LHCN-M2 (cell line): ENCODE results near the gene TNNT3. TPM values are rescaled to one million over a fixed set of nuclear protein-coding genes. Genes with fewer than 3 reads are reported as not detected.
A peak's percentile ranks its signal among the peaks of the same experiment; 100 is the strongest.
"Not testable (repeated sequence)": the region's sequence is repeated elsewhere in the genome, so short reads cannot be mapped to it uniquely, and the experiment has no call there.

Experiments
- DNase-seq: peaks from one replicate; pipeline ENCODE4 v3.0.0-alpha.2; 2012; ENCODE audit warnings: low read depth
- total RNA-seq: library from RNA; depleted of rRNA; stranded (reverse); fragments of >200 nt; gene quantifications from 2 replicates; pipeline ENCODE4 v1.2.3, GENCODE V29; 2014

Gene TNNT3
- total RNA-seq, 1 experiment from 2014 or later = 1.9 TPM

GRCh38 chr11:1881442-1882264, 37.9 kb upstream of the TNNT3 start:
- no peak for DNase-seq

- DNase-seq = peak; percentile 47
Observed at GRCh38 chr11:1882265-1883238, 37.0 kb upstream of the TNNT3 start.

DNA sequence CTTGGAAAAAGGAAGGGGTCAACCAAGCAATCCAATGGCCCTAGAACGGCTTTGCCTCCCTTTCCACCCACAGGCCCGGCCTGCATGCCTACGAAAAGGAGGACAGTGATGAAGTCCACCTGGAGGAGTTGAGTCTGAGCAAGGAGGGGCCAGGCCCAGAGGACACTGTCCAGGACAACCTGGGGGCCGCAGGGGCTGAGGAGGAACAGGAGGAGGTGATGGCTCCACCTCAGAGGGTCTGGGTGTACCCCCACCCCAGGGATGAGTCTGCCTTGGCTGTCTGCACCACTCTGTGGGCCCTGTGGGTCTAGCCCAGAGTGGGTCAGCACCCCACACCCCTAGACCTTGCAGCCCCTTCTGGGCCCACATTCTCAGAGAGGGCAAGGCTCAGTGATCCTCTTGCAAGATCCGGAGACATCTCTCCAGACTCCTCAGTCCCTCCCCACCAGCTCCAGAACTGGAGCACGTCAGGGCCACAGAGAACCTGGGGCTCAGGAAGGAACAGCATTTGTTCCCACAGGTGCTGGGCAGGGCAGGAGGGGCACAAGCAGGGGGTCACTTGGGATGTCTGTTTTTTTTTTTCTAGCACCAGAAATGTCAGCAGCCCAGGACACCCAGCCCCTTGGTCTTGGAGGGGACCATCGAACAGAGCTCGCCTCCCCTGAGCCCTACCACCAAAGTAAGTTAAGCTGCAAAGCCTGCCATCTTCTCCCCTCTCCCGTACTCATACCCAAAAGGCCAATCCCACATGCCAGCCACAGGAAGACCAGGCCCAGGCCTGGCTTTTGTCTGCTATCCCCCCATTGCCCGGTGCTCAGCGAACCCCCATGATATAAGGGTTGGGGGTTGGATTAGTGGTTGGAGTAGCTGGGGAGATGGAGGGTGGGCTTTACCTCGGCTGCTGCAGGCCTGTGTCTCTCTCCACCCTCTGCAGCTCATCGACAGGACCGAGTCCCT, 35.9 kb upstream of the TNNT3 start:
- DNase-seq = no peak

GRCh38 chr11:1884303-1884700, 35.2 kb upstream of the TNNT3 start:
- no peak for DNase-seq

DNA sequence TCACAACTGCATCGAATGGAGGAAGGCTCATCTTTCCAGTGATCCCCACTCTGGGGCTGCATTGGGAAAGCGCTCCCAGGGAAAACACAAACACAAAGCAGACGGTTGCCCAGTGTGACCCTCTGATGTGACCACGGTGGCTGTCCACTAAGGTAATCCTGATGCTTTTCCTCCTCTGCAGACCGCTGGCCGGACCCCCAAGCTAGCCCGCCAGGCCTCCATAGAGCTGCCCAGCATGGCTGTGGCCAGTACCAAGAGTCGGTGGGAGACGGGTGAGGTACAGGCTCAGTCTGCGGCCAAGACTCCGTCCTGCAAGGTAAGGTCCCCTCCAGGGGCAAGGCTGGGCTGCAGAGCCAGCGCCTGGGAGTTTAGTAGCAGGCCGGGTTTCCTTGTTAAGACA, 33.0 kb upstream of the TNNT3 start:
- not testable (repeated sequence) for DNase-seq

DNA sequence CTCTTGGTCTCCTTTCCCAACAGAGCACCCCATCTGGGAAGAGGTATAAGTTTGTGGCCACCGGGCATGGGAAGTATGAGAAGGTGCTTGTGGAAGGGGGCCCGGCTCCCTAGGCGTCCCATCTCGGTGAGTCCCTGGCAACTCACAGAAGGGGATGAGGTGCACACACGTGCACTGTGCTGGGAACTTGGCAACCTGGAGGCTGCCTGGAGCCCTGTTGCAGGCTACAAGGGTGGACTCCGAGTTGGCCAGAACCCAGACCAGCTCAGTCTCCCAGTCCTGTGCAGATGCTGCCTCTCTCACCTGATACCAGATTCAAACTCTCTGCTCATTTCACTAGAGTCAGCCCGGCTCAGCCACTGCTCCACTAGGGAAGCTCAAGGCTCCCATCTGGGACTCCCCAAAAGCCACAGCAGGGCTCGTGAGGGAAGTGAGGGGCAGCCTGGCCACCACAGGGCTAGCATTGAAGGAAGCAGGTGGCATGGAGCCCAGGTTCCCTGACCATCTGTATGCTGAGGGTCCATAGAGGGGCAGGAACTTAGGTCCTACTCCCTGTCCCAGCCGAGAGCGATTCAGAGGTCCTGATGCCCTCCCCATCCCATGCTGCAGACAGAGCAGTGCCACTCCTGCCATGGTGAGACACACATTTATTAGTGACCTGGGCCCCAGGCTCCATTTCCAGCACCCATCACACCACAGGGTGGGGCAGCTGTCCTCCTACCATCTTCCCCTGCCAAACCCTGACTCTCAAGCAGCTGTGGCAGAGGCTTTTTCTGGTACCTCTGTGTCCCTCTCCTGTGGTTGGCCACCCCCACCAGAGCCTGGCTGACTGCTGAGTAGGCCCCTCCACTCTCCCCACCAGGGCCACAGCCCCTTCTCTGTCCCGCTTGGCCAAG, 31.8 kb upstream of the TNNT3 start:
- DNase-seq = no peak

DNA sequence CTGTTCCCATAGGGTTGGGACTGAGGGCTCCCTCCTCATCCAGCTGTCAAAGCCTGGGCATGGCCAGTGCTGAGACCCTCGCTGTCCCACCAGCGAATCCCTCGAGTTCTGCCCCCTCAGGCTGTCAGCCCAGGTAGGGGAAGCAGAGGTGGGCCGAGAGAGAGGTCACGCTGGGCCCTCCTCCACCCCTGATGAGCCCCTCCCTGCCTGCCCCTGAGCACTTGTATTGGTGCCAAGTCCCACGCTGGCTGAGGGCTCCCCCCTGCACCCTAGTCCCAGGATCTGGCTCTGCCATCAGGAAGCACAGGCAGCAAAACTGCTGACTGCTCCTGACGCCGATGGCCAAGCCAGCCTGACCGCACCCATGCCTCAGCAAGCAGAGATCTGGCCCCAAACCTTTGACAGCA, 31.2 kb upstream of the TNNT3 start:
- no peak for DNase-seq

- DNase-seq = no peak
Observed at GRCh38 chr11:1888811-1889210, 30.7 kb upstream of the TNNT3 start.

DNA sequence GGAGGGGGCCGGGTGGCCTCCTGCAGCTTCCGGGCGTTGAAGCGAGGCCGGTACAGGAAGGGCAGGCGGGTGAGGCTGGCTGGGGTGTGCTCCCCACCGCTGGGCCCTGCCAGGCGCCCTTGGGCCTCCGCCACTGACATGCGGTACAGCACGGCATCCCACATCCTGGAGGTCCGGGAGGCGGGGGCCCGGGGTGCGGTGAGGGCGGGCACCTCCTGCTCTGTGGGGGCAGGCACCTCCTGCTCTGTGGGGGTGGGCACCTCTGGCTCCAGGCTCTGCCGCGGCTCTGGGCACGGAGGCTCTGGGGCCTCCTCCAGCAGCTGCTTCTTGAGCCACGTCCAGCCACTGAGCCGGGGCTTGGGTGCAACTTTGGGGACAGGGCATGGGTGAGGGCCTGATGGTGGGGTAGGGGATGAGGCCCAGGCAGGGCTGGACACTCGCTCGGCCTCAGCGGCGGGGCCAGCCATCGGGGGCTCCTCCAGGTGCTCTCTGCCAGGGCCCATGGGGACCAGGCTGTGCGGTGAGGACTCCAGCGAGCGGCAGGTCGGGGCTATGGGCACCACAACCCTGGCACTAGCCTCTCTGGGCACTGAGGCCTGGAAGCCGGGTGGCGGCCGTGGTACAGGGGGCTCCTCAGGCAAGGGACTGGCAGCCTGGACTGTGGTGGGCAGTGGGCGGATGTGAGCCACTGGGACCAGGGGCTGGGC, 30.1 kb upstream of the TNNT3 start:
- DNase-seq = no peak

DNA sequence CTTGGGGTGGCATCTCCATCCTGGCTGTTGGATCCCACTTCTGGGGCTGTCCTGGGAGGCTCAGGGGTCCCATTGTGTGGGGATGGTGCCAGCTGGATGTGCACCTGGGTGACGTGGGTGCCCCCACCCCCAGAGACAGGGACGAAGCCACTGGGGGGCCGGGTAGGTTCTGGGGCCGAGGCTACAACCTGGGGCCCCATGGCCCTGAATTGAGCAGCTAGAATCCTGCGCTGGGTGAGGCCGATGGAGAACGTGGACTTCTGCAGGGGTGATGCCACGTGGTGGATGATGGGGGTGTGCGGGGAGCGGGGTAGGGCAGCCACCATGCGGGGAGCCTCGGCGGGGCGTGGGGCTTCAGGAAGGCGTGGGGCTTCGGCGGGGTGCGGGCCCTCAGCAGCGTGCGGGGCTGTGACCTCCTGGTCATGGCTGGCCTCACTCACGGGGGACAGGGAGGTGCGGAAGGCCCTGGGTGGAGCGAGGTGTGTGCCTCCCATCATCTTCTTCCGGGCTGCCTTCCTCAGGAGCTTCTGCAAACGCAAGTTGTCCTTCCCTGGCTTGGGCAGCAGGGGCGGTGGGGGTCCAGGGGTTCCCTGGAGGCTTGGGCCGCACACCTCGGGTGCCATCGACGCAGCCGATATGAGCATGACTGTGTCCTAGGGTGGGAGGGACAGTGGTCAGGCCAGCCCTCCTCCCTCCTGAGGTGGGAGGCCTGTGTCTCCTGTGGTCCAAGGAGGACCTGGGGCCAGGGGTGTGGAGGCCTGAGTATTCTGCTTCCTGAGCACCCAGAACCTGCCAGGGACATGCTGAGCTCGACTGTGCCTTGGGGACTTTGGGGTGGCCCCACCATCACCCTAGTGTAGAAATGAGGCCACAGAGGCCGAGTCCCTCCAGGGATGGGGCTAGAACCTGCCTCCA, 29.3 kb upstream of the TNNT3 start:
- DNase-seq = no peak

- no peak for DNase-seq
Observed at GRCh38 chr11:1890856-1891830, 28.4 kb upstream of the TNNT3 start.

- DNase-seq = no peak
Observed at GRCh38 chr11:1891831-1892115, 27.7 kb upstream of the TNNT3 start, which contains the start of gene PRR33. PRR33 (minus strand) TSS chr11:1891895; CDS start chr11:1890584, 1,311 bp downstream.

DNA sequence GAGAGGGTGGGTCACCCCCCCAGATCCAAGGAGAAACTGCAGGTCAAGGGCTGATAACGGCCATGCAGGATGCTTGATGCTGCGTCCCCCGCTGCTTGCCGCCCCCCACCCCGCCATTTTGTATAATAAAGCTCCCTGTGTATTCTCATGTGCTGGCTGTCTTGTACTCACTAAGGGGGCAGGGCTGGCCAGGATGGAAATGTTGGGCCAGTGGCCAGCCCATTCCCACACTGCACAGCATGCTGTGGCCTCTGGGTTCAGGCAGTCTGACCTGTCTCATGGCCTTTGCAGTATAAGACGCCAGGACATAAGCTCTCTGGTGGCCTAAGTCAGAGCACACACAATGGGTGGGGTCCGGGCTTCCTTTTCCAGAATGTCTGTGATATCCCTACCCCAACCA, 27.4 kb upstream of the TNNT3 start:
- no peak for DNase-seq

GRCh38 chr11:1892558-1892957, 26.9 kb upstream of the TNNT3 start:
- DNase-seq = no peak

DNA sequence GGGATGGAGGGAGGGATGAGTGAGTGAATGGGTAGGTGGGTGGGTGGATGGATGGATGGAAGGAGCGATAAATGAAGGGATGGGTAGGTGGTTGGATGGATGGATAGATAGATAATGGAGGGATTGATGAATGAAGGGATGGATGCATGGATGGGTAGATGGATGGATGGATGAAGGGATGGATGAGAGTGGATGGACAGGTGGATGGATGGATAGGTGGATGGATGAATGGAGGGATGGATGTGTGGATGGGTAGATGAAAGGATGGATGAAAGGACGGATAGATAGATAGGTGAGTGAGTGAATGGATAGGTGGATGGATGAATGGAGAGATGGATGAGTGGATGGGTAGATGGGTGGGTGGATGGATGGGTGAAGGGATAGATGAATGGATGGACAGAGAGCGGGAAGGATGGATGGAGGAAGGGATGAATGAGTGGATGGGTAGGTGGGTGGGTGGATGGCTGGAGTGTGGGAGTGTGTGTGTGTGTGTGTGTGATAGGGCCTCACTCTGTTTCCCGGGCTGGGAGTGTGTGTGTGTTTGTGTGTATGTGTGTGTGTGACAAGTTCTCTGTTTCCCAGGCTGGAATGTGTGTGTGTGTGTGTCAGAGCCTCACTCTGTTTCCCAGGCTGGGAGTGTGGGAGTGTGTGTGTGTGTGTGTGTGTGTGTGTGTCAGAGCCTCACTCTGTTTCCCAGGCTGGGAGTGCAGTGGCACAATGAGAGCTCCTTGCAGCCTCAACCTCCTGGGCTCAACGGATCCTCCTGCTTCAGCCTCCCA, 25.7 kb upstream of the TNNT3 start:
- DNase-seq = no peak

DNA sequence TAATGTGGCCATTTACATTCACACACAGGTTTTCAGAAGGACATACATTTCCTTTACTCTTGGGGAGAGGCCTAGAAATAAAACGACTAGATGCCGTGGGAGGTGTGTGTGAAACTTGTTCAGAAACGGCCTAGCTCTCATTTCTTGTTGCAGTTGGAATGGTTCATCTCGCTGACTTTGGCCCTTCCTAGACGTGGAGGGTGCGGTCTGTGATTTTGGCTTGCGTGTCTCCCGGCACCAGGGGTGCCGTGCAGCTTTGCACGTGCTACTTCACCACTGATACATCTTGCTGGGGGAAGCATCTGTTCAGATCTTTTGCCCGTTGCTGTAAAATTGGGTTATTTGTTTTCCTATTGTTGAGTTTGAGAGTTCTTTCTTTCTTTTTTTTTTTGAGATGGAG, 24.7 kb upstream of the TNNT3 start:
- DNase-seq = no peak

- no peak for DNase-seq
Observed at GRCh38 chr11:1896468-1896867, 23.0 kb upstream of the TNNT3 start.
